Measurements from ENCODE around the gene FAM90A1.
"Not testable (repeated sequence)": the region's sequence is repeated elsewhere in the genome, so short reads cannot be mapped to it uniquely, and the experiment has no call there.

- TF ChIP-seq, protein P1, sequence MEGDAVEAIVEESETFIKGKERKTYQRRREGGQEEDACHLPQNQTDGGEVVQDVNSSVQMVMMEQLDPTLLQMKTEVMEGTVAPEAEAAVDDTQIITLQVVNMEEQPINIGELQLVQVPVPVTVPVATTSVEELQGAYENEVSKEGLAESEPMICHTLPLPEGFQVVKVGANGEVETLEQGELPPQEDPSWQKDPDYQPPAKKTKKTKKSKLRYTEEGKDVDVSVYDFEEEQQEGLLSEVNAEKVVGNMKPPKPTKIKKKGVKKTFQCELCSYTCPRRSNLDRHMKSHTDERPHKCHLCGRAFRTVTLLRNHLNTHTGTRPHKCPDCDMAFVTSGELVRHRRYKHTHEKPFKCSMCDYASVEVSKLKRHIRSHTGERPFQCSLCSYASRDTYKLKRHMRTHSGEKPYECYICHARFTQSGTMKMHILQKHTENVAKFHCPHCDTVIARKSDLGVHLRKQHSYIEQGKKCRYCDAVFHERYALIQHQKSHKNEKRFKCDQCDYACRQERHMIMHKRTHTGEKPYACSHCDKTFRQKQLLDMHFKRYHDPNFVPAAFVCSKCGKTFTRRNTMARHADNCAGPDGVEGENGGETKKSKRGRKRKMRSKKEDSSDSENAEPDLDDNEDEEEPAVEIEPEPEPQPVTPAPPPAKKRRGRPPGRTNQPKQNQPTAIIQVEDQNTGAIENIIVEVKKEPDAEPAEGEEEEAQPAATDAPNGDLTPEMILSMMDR (IDR thresholded peaks at IDR 0.05), result not testable (repeated sequence)
- not testable (repeated sequence) for TF ChIP-seq POLR2A (IDR thresholded peaks at IDR 0.05)
These were observed 44.5 kb downstream of the FAM90A1 start for GRCh38 chr12:8182923-8183322.
